IPS-NIHi7 (cell line): ENCODE data around the gene AJAP1.

Source experiments
- DNase-seq: peaks from one replicate; pipeline ENCODE4 v3.0.0; 2012; ENCODE audit warnings: mixed read lengths; ENCODE audit errors: extremely low spot score

AJAP1 gene

GRCh38 chr1:4631321-4631720, 23.1 kb upstream of the AJAP1 start:
- DNase-seq: no peak

DNA sequence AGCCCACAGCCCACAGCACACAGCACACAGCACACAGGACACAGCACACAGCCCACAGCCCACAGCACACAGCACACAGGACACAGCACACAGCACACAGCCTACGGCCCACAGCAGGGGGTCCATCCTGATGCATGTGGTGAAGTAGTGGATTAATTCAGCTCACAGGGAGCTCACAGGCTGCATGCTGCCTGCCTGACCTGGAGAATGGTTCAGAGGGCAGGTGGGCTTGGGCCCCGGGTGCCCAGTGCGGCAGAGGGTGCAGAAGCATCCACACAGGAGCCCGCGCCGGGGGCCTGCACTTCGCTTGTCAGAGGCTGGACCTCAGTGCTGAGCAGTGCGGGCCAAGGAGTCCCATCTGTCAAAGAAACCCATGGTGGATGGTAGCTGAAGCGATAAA, 21.1 kb upstream of the AJAP1 start:
- DNase-seq: no peak

DNA sequence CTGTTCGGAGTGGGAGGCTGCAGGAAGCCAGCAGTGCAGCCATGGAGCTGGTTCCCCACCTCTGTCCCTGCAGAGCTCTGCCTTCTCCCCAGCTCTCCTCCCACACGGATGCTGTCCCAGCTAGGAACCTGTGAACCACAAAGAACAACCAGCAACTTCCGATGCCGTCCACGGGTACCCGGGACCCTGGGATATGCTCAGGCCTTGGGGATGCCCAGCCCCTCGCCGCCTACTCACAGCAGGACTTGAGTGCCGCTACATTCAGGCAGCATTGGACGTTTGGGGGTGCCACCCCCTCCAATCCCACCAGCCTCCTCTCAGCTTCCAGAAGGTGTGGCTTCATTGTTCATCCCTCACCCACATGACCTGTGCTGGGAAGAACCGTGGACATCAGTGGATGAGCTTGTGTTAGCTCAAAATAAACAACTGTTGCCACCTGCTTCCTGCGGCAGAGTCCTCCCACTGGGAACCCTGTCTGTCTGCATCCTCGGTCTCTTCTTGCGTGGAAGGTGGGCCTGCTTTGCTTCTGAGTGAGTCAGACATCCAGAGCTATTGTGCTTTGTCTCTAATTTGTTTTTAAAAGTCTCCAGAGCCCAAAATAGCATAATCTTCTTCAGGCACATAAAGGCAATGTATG, 20.1 kb upstream of the AJAP1 start:
- DNase-seq: no peak

GRCh38 chr1:4634793-4635406, 19.5 kb upstream of the AJAP1 start:
- DNase-seq: no peak

- no peak for DNase-seq
Observed at GRCh38 chr1:4636186-4636585, 18.2 kb upstream of the AJAP1 start.

DNA sequence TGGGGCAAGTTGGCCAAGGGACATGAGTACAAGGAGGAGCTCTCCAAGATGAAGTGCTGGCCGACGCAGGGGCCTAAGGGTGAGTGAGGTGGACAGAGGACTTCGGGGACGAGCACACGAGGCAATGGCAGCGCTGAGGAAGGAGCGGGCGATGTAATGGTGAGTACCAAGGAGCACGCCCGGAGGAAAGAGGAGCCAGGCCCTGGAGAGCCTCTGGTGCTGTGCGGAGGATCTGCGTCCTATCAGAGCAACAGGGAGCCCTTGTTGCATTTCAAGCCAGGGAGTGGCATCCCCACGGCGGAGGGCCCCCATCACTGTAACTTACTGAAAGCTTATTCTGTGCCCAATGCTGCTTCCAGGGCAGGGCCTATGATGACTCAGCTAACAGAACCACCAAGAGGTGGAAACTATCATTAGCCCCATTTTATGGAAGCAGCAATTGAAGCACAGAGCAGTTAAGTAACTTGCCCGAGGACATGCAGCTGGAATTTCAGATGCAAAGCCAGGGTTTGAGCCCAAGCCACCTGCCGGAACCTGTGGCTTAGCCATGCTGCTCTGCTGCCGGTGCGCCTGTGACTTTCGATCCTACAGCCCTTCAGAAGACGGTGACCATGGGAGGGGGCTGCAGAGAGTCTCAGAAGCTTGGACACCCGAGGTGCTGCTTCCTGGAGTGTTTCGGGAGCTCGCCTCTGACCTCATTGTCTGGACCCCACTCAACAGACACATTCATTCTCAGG, 17.6 kb upstream of the AJAP1 start:
- no peak for DNase-seq

GRCh38 chr1:4637616-4638344, 16.6 kb upstream of the AJAP1 start:
- no peak for DNase-seq

- DNase-seq: no peak
Observed at GRCh38 chr1:4638345-4638729, 16.1 kb upstream of the AJAP1 start.

- DNase-seq: no peak
Observed at GRCh38 chr1:4640931-4641330, 13.5 kb upstream of the AJAP1 start.

DNA sequence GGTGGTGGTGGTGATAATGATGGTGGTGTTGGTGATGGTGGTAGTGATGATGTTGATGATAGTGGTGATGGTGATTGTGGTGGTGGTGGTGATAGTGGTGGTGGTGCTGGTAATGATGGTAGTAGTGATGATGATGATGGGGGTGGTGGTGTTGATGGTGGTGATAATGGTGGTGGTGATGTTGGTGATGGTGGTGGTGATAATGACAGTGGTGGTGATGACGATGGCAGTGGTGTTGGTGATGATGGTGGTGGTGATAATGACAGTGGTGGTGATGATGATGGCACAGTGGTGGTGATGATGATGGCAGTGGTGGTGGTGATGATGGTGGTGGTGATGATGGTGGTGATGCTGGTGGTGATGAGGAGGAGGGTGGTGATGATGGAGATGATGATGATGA, 7.0 kb upstream of the AJAP1 start:
- DNase-seq: no peak

- no peak for DNase-seq
Observed at GRCh38 chr1:4648657-4649056, 5.8 kb upstream of the AJAP1 start.

DNA sequence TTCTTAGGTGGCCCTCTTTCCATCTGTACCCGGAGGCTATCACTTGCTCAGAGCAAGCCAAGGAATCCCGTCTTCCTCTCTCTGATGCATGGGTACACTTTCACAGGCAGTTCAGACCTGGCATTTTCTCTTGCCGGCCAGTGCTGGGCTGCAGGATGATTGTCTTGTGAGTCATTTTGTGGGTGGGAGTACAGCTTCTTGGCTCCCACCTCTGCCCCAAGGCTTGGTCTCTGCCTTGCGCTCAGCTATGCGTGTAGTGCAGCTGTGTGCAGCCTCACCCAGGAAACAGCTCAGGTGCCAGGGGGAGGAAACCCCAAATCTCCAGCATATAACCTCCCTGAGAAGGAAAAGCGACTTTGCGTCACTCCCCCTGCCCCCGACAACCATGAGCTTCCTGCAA, 3.9 kb upstream of the AJAP1 start:
- peak; percentile 46 for DNase-seq

GRCh38 chr1:4650981-4651380, 3.4 kb upstream of the AJAP1 start:
- DNase-seq: no peak

- peak; percentile 83 for DNase-seq
Observed at GRCh38 chr1:4652631-4653327, 1.6 kb upstream of the AJAP1 start.

GRCh38 chr1:4653328-4653660, 1.1 kb upstream of the AJAP1 start:
- no peak for DNase-seq

- DNase-seq: no peak
Observed at GRCh38 chr1:4654764-4655673, 610 bp downstream of the AJAP1 start.

- DNase-seq: peak; percentile 80
Observed at GRCh38 chr1:4655674-4656532, 1.5 kb downstream of the AJAP1 start.

DNA sequence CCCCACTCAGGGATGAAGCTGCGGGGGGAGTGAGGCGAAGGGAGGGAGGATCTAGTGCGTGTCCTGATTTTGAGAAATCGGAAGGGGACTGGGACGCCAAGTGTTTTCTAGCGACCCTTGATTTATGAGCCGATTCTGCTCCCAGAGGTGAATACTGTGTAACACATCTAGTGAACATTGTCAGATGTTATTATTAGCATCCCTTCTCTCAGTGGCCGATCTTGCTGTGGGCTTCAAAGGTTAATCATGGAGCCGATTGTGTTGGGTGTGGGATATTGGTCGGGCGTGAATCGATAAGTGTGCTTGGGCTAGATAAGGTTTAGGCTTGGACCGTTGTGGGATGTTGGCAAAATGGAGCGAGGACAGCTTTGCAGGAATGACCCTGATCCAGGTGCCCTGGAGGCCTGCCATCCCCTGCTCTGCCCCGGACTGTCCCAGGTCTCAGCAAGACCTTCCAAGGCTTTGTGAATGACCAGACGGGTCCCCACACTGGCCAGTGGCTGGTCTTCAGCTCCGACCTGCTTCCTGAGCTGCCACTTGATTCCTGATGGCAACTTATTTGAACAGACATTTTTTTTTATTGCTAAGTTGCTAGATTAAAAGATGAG, 2.2 kb downstream of the AJAP1 start:
- DNase-seq: no peak

GRCh38 chr1:4657244-4657789, 2.9 kb downstream of the AJAP1 start:
- DNase-seq: peak; percentile 55
